K562 (cell line): ENCODE measurements around the gene PPP1R1C. TPM values are rescaled to one million over a fixed set of nuclear protein-coding genes. Genes with fewer than 3 reads are reported as not detected.

Experiments
- ATAC-seq: fragments of 200-7000 bp; cut with Tn5 transposase; 3 replicates; pipeline ENCODE4 v1.9.1; 2020; ENCODE audit warnings: moderate library complexity
- BruUV-seq: library from RNA; stranded (reverse); fragments of 400-500 nt; replicated peaks from 2 replicates; lab custom pipeline; 2021; lab: Mats Ljungman, UMichigan
- CTCF ChIA-PET: fragments of 300-600 bp; formaldehyde crosslinking; extraction: SDS; loops from one replicate; lab custom pipeline; 2021; ENCODE audit warnings: low intra/inter-chr PET ratio; lab: Yijun Ruan, JAX
- POLR2A ChIA-PET: fragments of 300-600, 350-650 bp; sonication (Branson Sonifier 250); formaldehyde crosslinking; extraction: SDS; loops from one replicate; lab custom pipeline; 2021; ENCODE audit warnings: antibody characterized with exemption, inconsistent platforms; lab: Yijun Ruan, JAX
- DNase-seq, 4 experiments: peaks; one replicate each; pipeline versions ENCODE4 v3.0.0 to v3.0.0-alpha.2; 2011 to 2018; ENCODE audit warnings: low spot score in 3 of 4, mixed read lengths in 3 of 4; ENCODE audit errors: extremely low read depth in 1 of 4
- FAIRE-seq: peaks from 2 replicates; lab custom pipeline; 2011; peaks lifted over from hg19 to GRCh38; lab: Jason Lieb, UNC
- H2AFZ ChIP-seq: 2 replicates; pipeline ENCODE4 v1.6.0; 2011; ENCODE audit warnings: low read depth, low read length, control low read depth, inconsistent platforms
- H3K27ac ChIP-seq: fragments of 200-600 bp; 3 replicates; pipeline ENCODE4 v1.8.0; 2011; ENCODE audit warnings: low read depth, mild to moderate bottlenecking, control low read depth, inconsistent platforms, low read length, moderate library complexity, mixed read lengths; ENCODE audit errors: extremely low read depth
- H3K27me3 ChIP-seq, 2 experiments: fragments of 300-600 bp in 1 of 2; 2 replicates in 1 of 2; 3 replicates in 1 of 2; pipeline versions ENCODE4 v1.6.0 to v1.8.0; 2011; ENCODE audit warnings: inconsistent platforms in 2 of 2, low read length in 2 of 2, mild to moderate bottlenecking in 1 of 2, mixed read lengths in 1 of 2, moderate library complexity in 1 of 2; ENCODE audit not compliant: control insufficient read depth in 2 of 2, insufficient read depth in 2 of 2
- H3K36me3 ChIP-seq: fragments of 300-600 bp; 3 replicates; pipeline ENCODE4 v1.8.0; 2011; ENCODE audit warnings: mild to moderate bottlenecking, low read length, inconsistent platforms; ENCODE audit not compliant: control insufficient read depth, insufficient read depth
- H3K4me1 ChIP-seq, 2 experiments: fragments of 200-600 bp in 1 of 2; replicated peaks in 1 of 2; 2 replicates in 1 of 2; 3 replicates in 1 of 2; pipeline versions ENCODE4 v1.5.1 to v1.8.0; 2011; ENCODE audit warnings: inconsistent platforms in 2 of 2, low read length in 2 of 2, mild to moderate bottlenecking in 1 of 2, mixed read lengths in 1 of 2, moderate library complexity in 1 of 2; ENCODE audit not compliant: control insufficient read depth in 2 of 2, insufficient read depth in 2 of 2
- H3K4me2 ChIP-seq: 2 replicates; pipeline ENCODE4 v1.6.1; 2011; ENCODE audit warnings: low read length, control low read depth, inconsistent platforms, mixed read lengths; ENCODE audit not compliant: insufficient read depth
- H3K4me3 ChIP-seq: fragments of 200-600 bp; sonication (generic), shearing (Covaris generic); 2 replicates; pipeline ENCODE4 v1.5.1; 2016; ENCODE audit warnings: control low read depth, inconsistent platforms
- H3K79me2 ChIP-seq: fragments of 200-600 bp; 3 replicates; pipeline ENCODE4 v1.8.0; 2011; ENCODE audit warnings: low read length, inconsistent platforms; ENCODE audit not compliant: control insufficient read depth, insufficient read depth
- H3K9ac ChIP-seq, 2 experiments: 2 replicates each; pipeline versions ENCODE4 v1.6.0 to v1.6.1; 2011; ENCODE audit warnings: low read depth in 2 of 2, low read length in 2 of 2, control low read depth in 1 of 2, inconsistent platforms in 1 of 2, mild to moderate bottlenecking in 1 of 2, mixed read lengths in 1 of 2; ENCODE audit not compliant: insufficient read depth in 1 of 2
- H3K9me1 ChIP-seq: one replicate; pipeline ENCODE4 v1.6.0; 2011; ENCODE audit warnings: inconsistent platforms, mild to moderate bottlenecking, low read length, moderate library complexity; ENCODE audit not compliant: control insufficient read depth, insufficient read depth
- H3K9me3 ChIP-seq: replicated peaks from 2 replicates; pipeline ENCODE4 v1.5.1; 2011; ENCODE audit warnings: low read depth, low read length, inconsistent platforms; ENCODE audit not compliant: control insufficient read depth, insufficient read depth
- H4K20me1 ChIP-seq: replicated peaks from 2 replicates; pipeline ENCODE4 v1.6.1; 2011; ENCODE audit warnings: low read length, inconsistent platforms, mixed read lengths; ENCODE audit not compliant: control insufficient read depth, insufficient read depth
- BCL6 ChIP-seq: fragments of 250-450 bp; sonication (Bioruptor Pico); IDR thresholded peaks from 2 replicates; pipeline ENCODE4 v1.4.0; 2020
- CBFB ChIP-seq: sonication (generic); formaldehyde crosslinking; IDR thresholded peaks from 2 replicates; pipeline ENCODE4 v1.4.0; 2020; ENCODE audit warnings: mild to moderate bottlenecking, missing genetic modification reagents
- CBX5 ChIP-seq: IDR thresholded peaks from 2 replicates; pipeline ENCODE4 v1.6.1; 2014; ENCODE audit warnings: low read depth, borderline replicate concordance
- CSDE1 ChIP-seq, 2 experiments: fragments of 450-650 bp; IDR thresholded peaks; 2 replicates each; pipeline ENCODE4 v1.6.1; 2016; ENCODE audit warnings: mild to moderate bottlenecking in 1 of 2
- EP400 ChIP-seq: fragments of 450-650 bp; IDR thresholded peaks from 2 replicates; pipeline ENCODE4 v1.6.1; 2017; ENCODE audit warnings: antibody characterized with exemption, mild to moderate bottlenecking, moderate library complexity
- HMGXB4 ChIP-seq: sonication (generic); formaldehyde crosslinking; IDR thresholded peaks from 2 replicates; pipeline ENCODE4 v1.8.1; 2023; ENCODE audit warnings: mild to moderate bottlenecking, missing genetic modification reagents
- MBD1 ChIP-seq: fragments of 250-450 bp; sonication (Bioruptor Pico); IDR thresholded peaks from 2 replicates; pipeline ENCODE4 v1.8.0; 2022; ENCODE audit warnings: inconsistent platforms
- NONO ChIP-seq, 2 experiments: fragments of 200-400 bp in 1 of 2; fragments of 450-650 bp in 1 of 2; formaldehyde crosslinking in 1 of 2; IDR thresholded peaks; 2 replicates each; pipeline ENCODE4 v1.6.1; 2017; ENCODE audit warnings: low read depth in 2 of 2, mild to moderate bottlenecking in 2 of 2, moderate library complexity in 2 of 2, low read length in 1 of 2
- SIRT6 ChIP-seq: IDR thresholded peaks from one replicate; pipeline ENCODE4 v1.6.1; 2012; ENCODE audit warnings: low read depth, mild to moderate bottlenecking, control low read depth, inconsistent platforms, low read length, moderate library complexity
- ZNF134 ChIP-seq: fragments of 250-450 bp; sonication (Bioruptor Pico); conservative IDR thresholded peaks from 2 replicates; pipeline ENCODE4 v1.4.0; 2020
- ZNF79 ChIP-seq: fragments of 250-450 bp; sonication (Bioruptor Pico); IDR thresholded peaks from 2 replicates; pipeline ENCODE4 v1.4.0; 2020; ENCODE audit warnings: low read depth, mild to moderate bottlenecking, moderate library complexity
- WGBS: fragments of 100-300 bp; shearing (Covaris generic); methylation state at CpG from one replicate; pipeline ENCODE4 v1.1.6; 2016; ENCODE audit warnings: low coverage, mixed read lengths; ENCODE audit not compliant: insufficient coverage; ENCODE audit errors: missing lambda C conversion rate; 5-methylcytosine and 5-hydroxymethylcytosine counted together
- in situ Hi-C: fragments of 300-500 bp; cut with MboI; formaldehyde crosslinking; loops from 4 replicates; pipeline ENCODE4 v1.15.0; 2018; ENCODE audit warnings: inconsistent platforms, mixed read lengths
- intact Hi-C: fragments of 100-400 bp; cut with micrococcal nuclease; formaldehyde crosslinking; loops from 2 replicates; pipeline ENCODE4 v1.14.2; 2022
- polyA plus RNA-seq, 8 experiments: library from polyadenylated mRNA; depleted of rRNA in 4 of 8; stranded (reverse) in 5 of 8; unstranded in 3 of 8; fragments of >200 nt; fragmentation: Nextera tagmentation in 2 of 8; fragmentation: Illumina TruSeq in 1 of 8; extraction: Ambion mirVana in 2 of 8; extraction: Trizol in 1 of 8; gene quantifications; 2 replicates each; pipeline versions ENCODE4 v1.2.1 to v1.2.3, GENCODE V29; 2011 to 2014; ENCODE audit warnings: inconsistent platforms in 1 of 8, missing spikeins in 1 of 8
- total RNA-seq, 7 experiments: library from RNA; depleted of rRNA in 6 of 7; stranded (reverse); fragments of >200 nt in 6 of 7; fragmentation: Illumina TruSeq in 2 of 7; extraction: Trizol in 2 of 7; gene quantifications; 2 replicates each; pipeline versions ENCODE4 v1.2.1 to v1.2.3, GENCODE V29; 2011 to 2021; ENCODE audit warnings: low replicate concordance in 1 of 7

The PPP1R1C gene
- total and polyA plus RNA-seq, 9 of the 15 experiments (the other 6 are each of a cell fraction or from before 2014, with no cell fraction given) = 0.09 to 0.64 (median 0.40) TPM; not detected in 2

- in situ Hi-C loops (no loop called here), intact Hi-C loops (no loop called here)
- WGBS = 4% methylated on average over 2 of the region's 2 CpGs
- H3K4me3 ChIP-seq = no peak overlapping the region
- ATAC-seq = no peak
- H2AFZ ChIP-seq = no peak overlapping the region
- H3K4me2 ChIP-seq = no peak overlapping the region
- no peaks in the 10 kb centered on the region for H4K20me1 ChIP-seq
- no peak for DNase-seq
- POLR2A ChIA-PET = no interaction called here
- H3K9me3 ChIP-seq = no peaks in the 10 kb centered on the region
- no TSS peak for BruUV-seq
- FAIRE-seq = no peak
- CTCF ChIA-PET = no interaction called here
- no peaks in the 10 kb centered on the region for H3K36me3 ChIP-seq
- H3K9me1 ChIP-seq = no peaks in the 10 kb centered on the region
- TF ChIP-seq HMGXB4 (CRISPR knock-in tag) = no peak
- TF ChIP-seq BCL6 (CRISPR knock-in tag) = no peak
- no peak for TF ChIP-seq ZNF134
- TF ChIP-seq CBX5 = no peak
- TF ChIP-seq CSDE1 (IDR thresholded peaks at IDR 0.05) = no peak
- TF ChIP-seq NONO (IDR thresholded peaks at IDR 0.05; ENCODE audit: low read depth in 2 of 2, low read length in 1 of 2) = no peak
- no peak for TF ChIP-seq CBFB
- no peak for TF ChIP-seq MBD1
- TF ChIP-seq SIRT6 = no peak
- no peak for TF ChIP-seq EP400
- TF ChIP-seq ZNF79 (CRISPR knock-in tag) = no peak
- H3K79me2 ChIP-seq = no peaks in the 10 kb centered on the region
- no peaks in the 10 kb centered on the region for H3K27me3 ChIP-seq
- H3K9ac ChIP-seq = no peak overlapping the region
- H3K27ac ChIP-seq = no peak overlapping the region
- no peaks in the 10 kb centered on the region for H3K4me1 ChIP-seq
Observed at GRCh38 chr2:181998891-181999654, 13.4 kb downstream of the PPP1R1C start.
